Measurements from ENCODE around the gene PTHLH. TPM values are rescaled to one million over a fixed set of nuclear protein-coding genes. Genes with fewer than 3 reads are reported as not detected.

Gene PTHLH
- polyA plus RNA-seq, 1 of the 3 experiments (the other 2 are of a cell fraction): 29.0 TPM

DNA sequence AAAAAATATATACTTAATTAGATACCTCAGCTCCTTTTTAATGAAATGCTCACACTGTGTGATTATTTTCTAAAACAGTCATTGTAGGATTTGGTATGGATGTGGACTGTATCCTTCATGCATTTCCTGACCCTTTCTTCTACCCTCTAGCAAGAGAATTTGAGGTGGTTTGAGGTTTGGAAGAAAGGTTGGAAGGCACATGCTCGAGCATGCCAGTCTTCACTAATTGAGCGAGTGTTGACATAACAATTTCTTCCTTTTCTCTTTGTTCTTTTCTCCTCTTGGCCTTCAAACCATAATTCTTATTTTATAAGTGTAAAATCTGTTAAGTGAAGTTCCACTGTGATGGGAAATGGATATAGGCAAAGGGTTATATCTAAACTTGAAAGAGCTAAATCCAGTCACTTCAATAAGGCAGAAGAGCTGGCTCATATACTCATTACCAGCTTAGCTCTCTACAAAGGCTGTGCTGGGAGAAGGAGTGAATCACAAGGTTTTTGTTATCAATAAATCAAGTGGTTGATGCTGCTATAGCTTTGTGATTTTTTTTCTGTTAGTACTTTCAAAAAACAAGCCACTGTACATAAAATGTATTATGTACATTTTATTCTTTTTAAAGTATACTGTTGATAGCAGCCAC is 16.2 kb upstream of the PTHLH start:
- WGBS (ENCODE audit: low lambda C conversion rate): 90% methylated on average over 2 of the region's 2 CpGs
- CTCF ChIA-PET: interaction anchor here (1.2 kb wide), 1 partner anchor 9 kb away, joined by 3 read pairs; no protein-coding TSS in a partner anchor
- Histone ChIP-seq H3K4me3 (ENCODE audit: low read depth in 2 of 2, low read length in 1 of 2) (no peak overlapping the region), H3K4me2 (no peak overlapping the region), H3K9me3 (no peaks in the 10 kb centered on the region), H3K79me2 (ENCODE audit: insufficient read depth) (no peaks in the 10 kb centered on the region), H3K4me1 (ENCODE audit: control insufficient read depth in 1 of 2, insufficient read depth in 2 of 2, low read depth in 1 of 2, low read length in 1 of 2) (peaks cover 0 to 7% of the 10 kb centered on the region in 2 experiments; a peak in 2 of 4 replicates), H3K36me3 (replicated peaks in 1 of 2; ENCODE audit: control insufficient read depth in 1 of 2, insufficient read depth in 2 of 2, low read length in 1 of 2) (peaks cover 0 to 3% of the 10 kb centered on the region in 2 experiments), H3K9me2 (no peaks in the 10 kb centered on the region), H3K27ac (ENCODE audit: low read depth in 2 of 2, low read length in 1 of 2) (no peak overlapping the region), H4K20me1 (ENCODE audit: insufficient read depth) (no peaks in the 10 kb centered on the region), H2AFZ (ENCODE audit: low read depth) (no peak overlapping the region), H3F3A (replicated peaks; ENCODE audit: insufficient read depth) (peaks cover 8% of the 10 kb centered on the region), H3K27me3 (ENCODE audit: insufficient read depth) (no peaks in the 10 kb centered on the region), H3K9ac (no peak overlapping the region)
- TF ChIP-seq MXI1 (IDR thresholded peaks at IDR 0.05; ENCODE audit: low read depth, low read length): no peak
- no peak for TF ChIP-seq ELF1 (IDR thresholded peaks at IDR 0.05)
- no peak for TF ChIP-seq SIN3A (IDR thresholded peaks at IDR 0.05; ENCODE audit: borderline replicate concordance, low read depth, low read length)
- no peak for TF ChIP-seq RCOR1 (IDR thresholded peaks at IDR 0.05; ENCODE audit: low read length)
- no peak for TF ChIP-seq EP300 (IDR thresholded peaks at IDR 0.05; ENCODE audit: borderline replicate concordance in 1 of 2, low read depth in 1 of 2, low read length in 1 of 2)
- no peak for DNase-seq
- POLR2A ChIA-PET: no interaction called here

DNA sequence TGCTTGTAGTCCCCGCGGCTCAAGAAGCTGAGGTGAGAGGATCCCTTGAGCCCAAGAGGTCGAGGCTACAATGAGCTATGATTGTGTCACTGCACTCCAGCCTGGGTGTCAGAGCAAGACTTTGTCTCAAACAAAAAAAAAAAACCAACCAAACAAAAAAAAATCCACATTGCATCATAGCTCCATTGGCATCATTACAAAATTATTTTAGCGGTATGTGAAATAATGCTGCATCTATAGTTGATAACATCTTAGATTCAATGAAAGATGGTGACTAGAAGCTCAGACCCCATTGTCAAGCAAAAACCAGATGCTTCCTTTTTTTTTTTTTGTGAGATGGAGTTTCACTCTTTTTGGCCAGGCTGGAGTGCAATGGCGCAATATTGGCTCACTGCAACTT is 14.8 kb upstream of the PTHLH start:
- Histone ChIP-seq H3K27ac (ENCODE audit: low read depth in 2 of 2, low read length in 1 of 2) (no peak overlapping the region), H3K9ac (no peak overlapping the region), H3K36me3 (replicated peaks in 1 of 2; ENCODE audit: control insufficient read depth in 1 of 2, insufficient read depth in 2 of 2, low read length in 1 of 2) (peaks cover 0 to 3% of the 10 kb centered on the region in 2 experiments), H2AFZ (ENCODE audit: low read depth) (no peak overlapping the region), H3K79me2 (ENCODE audit: insufficient read depth) (no peaks in the 10 kb centered on the region), H3K9me2 (no peaks in the 10 kb centered on the region), H4K20me1 (ENCODE audit: insufficient read depth) (no peaks in the 10 kb centered on the region), H3K4me1 (ENCODE audit: control insufficient read depth in 1 of 2, insufficient read depth in 2 of 2, low read depth in 1 of 2, low read length in 1 of 2) (peaks cover 0 to 15% of the 10 kb centered on the region in 2 experiments; a peak in 3 of 4 replicates), H3K27me3 (ENCODE audit: insufficient read depth) (no peaks in the 10 kb centered on the region), H3K4me2 (no peak overlapping the region), H3K4me3 (ENCODE audit: low read depth in 2 of 2, low read length in 1 of 2) (no peak overlapping the region), H3K9me3 (no peaks in the 10 kb centered on the region), H3F3A (replicated peaks; ENCODE audit: insufficient read depth) (peaks cover 20% of the 10 kb centered on the region)
- CTCF ChIA-PET: interaction anchor here (0.6 kb wide), 1 partner anchor 9 kb away, joined by 3 read pairs; no protein-coding TSS in a partner anchor
- DNase-seq: no peak
- POLR2A ChIA-PET: no interaction called here
- 77% methylated on average over 5 of the region's 5 CpGs for WGBS (ENCODE audit: low lambda C conversion rate)
- no peak for TF ChIP-seq YY1 (IDR thresholded peaks at IDR 0.05; ENCODE audit: low read depth)
- no peak for TF ChIP-seq RFX5 (IDR thresholded peaks at IDR 0.05; ENCODE audit: low read length)
- TF ChIP-seq, protein P1, sequence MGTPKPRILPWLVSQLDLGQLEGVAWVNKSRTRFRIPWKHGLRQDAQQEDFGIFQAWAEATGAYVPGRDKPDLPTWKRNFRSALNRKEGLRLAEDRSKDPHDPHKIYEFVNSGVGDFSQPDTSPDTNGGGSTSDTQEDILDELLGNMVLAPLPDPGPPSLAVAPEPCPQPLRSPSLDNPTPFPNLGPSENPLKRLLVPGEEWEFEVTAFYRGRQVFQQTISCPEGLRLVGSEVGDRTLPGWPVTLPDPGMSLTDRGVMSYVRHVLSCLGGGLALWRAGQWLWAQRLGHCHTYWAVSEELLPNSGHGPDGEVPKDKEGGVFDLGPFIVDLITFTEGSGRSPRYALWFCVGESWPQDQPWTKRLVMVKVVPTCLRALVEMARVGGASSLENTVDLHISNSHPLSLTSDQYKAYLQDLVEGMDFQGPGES (IDR thresholded peaks at IDR 0.05; ENCODE audit: low read depth, low read length): no peak
- no peak for TF ChIP-seq TEAD4 (IDR thresholded peaks at IDR 0.05; ENCODE audit: borderline replicate concordance, insufficient read depth)
- no peak for TF ChIP-seq TCF12 (IDR thresholded peaks at IDR 0.05)
- no peak for TF ChIP-seq TAF1 (IDR thresholded peaks at IDR 0.05; ENCODE audit: borderline replicate concordance, low read depth, low read length)
- TF ChIP-seq SMC3 (IDR thresholded peaks at IDR 0.05; ENCODE audit: low read depth, low read length): no peak
- TF ChIP-seq, protein P2, sequence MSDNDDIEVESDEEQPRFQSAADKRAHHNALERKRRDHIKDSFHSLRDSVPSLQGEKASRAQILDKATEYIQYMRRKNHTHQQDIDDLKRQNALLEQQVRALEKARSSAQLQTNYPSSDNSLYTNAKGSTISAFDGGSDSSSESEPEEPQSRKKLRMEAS (IDR thresholded peaks at IDR 0.05; ENCODE audit: low read depth): no peak
- TF ChIP-seq RXRA (IDR thresholded peaks at IDR 0.05; ENCODE audit: borderline replicate concordance, low read depth): no peak
- TF ChIP-seq, protein P3, sequence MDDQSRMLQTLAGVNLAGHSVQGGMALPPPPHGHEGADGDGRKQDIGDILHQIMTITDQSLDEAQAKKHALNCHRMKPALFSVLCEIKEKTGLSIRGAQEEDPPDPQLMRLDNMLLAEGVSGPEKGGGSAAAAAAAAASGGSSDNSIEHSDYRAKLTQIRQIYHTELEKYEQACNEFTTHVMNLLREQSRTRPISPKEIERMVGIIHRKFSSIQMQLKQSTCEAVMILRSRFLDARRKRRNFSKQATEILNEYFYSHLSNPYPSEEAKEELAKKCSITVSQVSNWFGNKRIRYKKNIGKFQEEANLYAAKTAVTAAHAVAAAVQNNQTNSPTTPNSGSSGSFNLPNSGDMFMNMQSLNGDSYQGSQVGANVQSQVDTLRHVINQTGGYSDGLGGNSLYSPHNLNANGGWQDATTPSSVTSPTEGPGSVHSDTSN (IDR thresholded peaks at IDR 0.05): no peak
- TF ChIP-seq MXI1 (IDR thresholded peaks at IDR 0.05; ENCODE audit: low read depth, low read length): no peak
- no peak for TF ChIP-seq EP300 (IDR thresholded peaks at IDR 0.05; ENCODE audit: borderline replicate concordance in 1 of 2, low read depth in 1 of 2, low read length in 1 of 2)
- TF ChIP-seq SIN3A (IDR thresholded peaks at IDR 0.05; ENCODE audit: borderline replicate concordance, low read depth, low read length): no peak
- TF ChIP-seq FOXJ3 (CRISPR knock-in tag; IDR thresholded peaks at IDR 0.05): no peak
- TF ChIP-seq RAD21 (IDR thresholded peaks at IDR 0.05; ENCODE audit: low read length): no peak
- no peak for TF ChIP-seq CHD2 (IDR thresholded peaks at IDR 0.05; ENCODE audit: low read length, partially characterized antibody)
- TF ChIP-seq, protein P4, sequence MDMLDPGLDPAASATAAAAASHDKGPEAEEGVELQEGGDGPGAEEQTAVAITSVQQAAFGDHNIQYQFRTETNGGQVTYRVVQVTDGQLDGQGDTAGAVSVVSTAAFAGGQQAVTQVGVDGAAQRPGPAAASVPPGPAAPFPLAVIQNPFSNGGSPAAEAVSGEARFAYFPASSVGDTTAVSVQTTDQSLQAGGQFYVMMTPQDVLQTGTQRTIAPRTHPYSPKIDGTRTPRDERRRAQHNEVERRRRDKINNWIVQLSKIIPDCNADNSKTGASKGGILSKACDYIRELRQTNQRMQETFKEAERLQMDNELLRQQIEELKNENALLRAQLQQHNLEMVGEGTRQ (IDR thresholded peaks at IDR 0.05; ENCODE audit: borderline replicate concordance, low read depth, low read length): no peak
- TF ChIP-seq, protein P5, sequence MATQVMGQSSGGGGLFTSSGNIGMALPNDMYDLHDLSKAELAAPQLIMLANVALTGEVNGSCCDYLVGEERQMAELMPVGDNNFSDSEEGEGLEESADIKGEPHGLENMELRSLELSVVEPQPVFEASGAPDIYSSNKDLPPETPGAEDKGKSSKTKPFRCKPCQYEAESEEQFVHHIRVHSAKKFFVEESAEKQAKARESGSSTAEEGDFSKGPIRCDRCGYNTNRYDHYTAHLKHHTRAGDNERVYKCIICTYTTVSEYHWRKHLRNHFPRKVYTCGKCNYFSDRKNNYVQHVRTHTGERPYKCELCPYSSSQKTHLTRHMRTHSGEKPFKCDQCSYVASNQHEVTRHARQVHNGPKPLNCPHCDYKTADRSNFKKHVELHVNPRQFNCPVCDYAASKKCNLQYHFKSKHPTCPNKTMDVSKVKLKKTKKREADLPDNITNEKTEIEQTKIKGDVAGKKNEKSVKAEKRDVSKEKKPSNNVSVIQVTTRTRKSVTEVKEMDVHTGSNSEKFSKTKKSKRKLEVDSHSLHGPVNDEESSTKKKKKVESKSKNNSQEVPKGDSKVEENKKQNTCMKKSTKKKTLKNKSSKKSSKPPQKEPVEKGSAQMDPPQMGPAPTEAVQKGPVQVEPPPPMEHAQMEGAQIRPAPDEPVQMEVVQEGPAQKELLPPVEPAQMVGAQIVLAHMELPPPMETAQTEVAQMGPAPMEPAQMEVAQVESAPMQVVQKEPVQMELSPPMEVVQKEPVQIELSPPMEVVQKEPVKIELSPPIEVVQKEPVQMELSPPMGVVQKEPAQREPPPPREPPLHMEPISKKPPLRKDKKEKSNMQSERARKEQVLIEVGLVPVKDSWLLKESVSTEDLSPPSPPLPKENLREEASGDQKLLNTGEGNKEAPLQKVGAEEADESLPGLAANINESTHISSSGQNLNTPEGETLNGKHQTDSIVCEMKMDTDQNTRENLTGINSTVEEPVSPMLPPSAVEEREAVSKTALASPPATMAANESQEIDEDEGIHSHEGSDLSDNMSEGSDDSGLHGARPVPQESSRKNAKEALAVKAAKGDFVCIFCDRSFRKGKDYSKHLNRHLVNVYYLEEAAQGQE (IDR thresholded peaks at IDR 0.05; ENCODE audit: low read depth, low read length): no peak
- TF ChIP-seq POLR2AphosphoS5 (IDR thresholded peaks at IDR 0.05; ENCODE audit: low read depth, low read length): no peak

All from SK-N-SH (cell line).